ENCODE results near the gene ZBTB46.
A peak's percentile ranks its signal among the peaks of the same experiment; 100 is the strongest.

The ZBTB46 gene

GRCh38 chr20:63835021-63835858 is 4.2 kb upstream of the ZBTB46 start:
- DNase-seq (ENCODE audit: insufficient read length, low spot score) (peak; percentile 84), FAIRE-seq (no peak)
- no peak for TF ChIP-seq CTCF (IDR thresholded peaks at IDR 0.05; ENCODE audit: insufficient read depth, missing control alignments)

- FAIRE-seq (no peak), DNase-seq (ENCODE audit: insufficient read length, low spot score) (no peak)
- no peak for TF ChIP-seq CTCF (IDR thresholded peaks at IDR 0.05; ENCODE audit: insufficient read depth, missing control alignments)
Observed at GRCh38 chr20:63834491-63834880, 3.4 kb upstream of the ZBTB46 start.

- FAIRE-seq = no peak
- TF ChIP-seq CTCF (IDR thresholded peaks at IDR 0.05; ENCODE audit: insufficient read depth, missing control alignments) = no peak
- no peak for DNase-seq (ENCODE audit: insufficient read length, low spot score)
Observed at GRCh38 chr20:63833776-63834490, 2.9 kb upstream of the ZBTB46 start.

- FAIRE-seq (no peak), DNase-seq (ENCODE audit: insufficient read length, low spot score) (no peak)
Observed at GRCh38 chr20:63831993-63832686, 1.1 kb upstream of the ZBTB46 start.

GRCh38 chr20:63831646-63831992 is 555 bp upstream of the ZBTB46 start:
- TF ChIP-seq CTCF (IDR thresholded peaks at IDR 0.05; ENCODE audit: insufficient read depth, missing control alignments) = no peak
- no peak for DNase-seq (ENCODE audit: insufficient read length, low spot score)
- FAIRE-seq = no peak

More at GRCh38 chr20:63831993-63832686, 1.1 kb upstream of the ZBTB46 start:
- TF ChIP-seq CTCF (IDR thresholded peaks at IDR 0.05; ENCODE audit: insufficient read depth, missing control alignments) = no peak

- FAIRE-seq (no peak), DNase-seq (ENCODE audit: insufficient read length, low spot score) (no peak)
- TF ChIP-seq CTCF (IDR thresholded peaks at IDR 0.05; ENCODE audit: insufficient read depth, missing control alignments) = no peak
Observed at GRCh38 chr20:63829945-63830835, 874 bp downstream of the ZBTB46 start.
